Endodermal cell (in vitro differentiated cells): Measurements from ENCODE around the gene GRB10. TPM values are rescaled to one million over a fixed set of nuclear protein-coding genes. Genes with fewer than 3 reads are reported as not detected.

Experiments used
- DNase-seq: peaks from one replicate; pipeline ENCODE4 v3.0.0-alpha.2; 2017
- H3K27ac ChIP-seq: 2 replicates; pipeline ENCODE4 v1.5.1; 2013; ENCODE audit warnings: mild to moderate bottlenecking, low read depth, low read length, moderate library complexity
- H3K27me3 ChIP-seq: 2 replicates; pipeline ENCODE4 v1.6.1; 2013; ENCODE audit warnings: mild to moderate bottlenecking, low read length, moderate library complexity; ENCODE audit not compliant: insufficient read depth, control insufficient read depth, poor library complexity, severe bottlenecking
- H3K36me3 ChIP-seq: 2 replicates; pipeline ENCODE4 v1.7.0; 2013; ENCODE audit warnings: mild to moderate bottlenecking, low read length, moderate library complexity; ENCODE audit not compliant: control insufficient read depth, insufficient read depth
- H3K4me1 ChIP-seq: one replicate; pipeline ENCODE4 v1.7.0; 2013; ENCODE audit warnings: low read length; ENCODE audit not compliant: control insufficient read depth, insufficient read depth
- H3K4me3 ChIP-seq: 2 replicates; pipeline ENCODE4 v1.5.1; 2013; ENCODE audit warnings: mild to moderate bottlenecking, low read length, moderate library complexity
- H3K9ac ChIP-seq: 2 replicates; pipeline ENCODE4 v1.6.1; 2013; ENCODE audit warnings: mild to moderate bottlenecking, low read length, moderate library complexity; ENCODE audit not compliant: poor library complexity, severe bottlenecking; ENCODE audit errors: extremely low read depth
- H3K9me3 ChIP-seq: 2 replicates; pipeline ENCODE4 v1.6.1; 2013; ENCODE audit warnings: mild to moderate bottlenecking, low read length, moderate library complexity; ENCODE audit not compliant: control insufficient read depth
- H3K27ac Mint-ChIP-seq: 2 replicates; pipeline ENCODE4 v1.8.0; 2020; ENCODE audit warnings: mixed read lengths
- H3K27me3 Mint-ChIP-seq: 2 replicates; pipeline ENCODE4 v1.8.0; 2021; ENCODE audit warnings: mild to moderate bottlenecking, mixed read lengths; ENCODE audit not compliant: insufficient read depth
- H3K36me3 Mint-ChIP-seq: 2 replicates; pipeline ENCODE4 v1.8.0; 2020; ENCODE audit warnings: low read depth, mixed read lengths
- H3K4me1 Mint-ChIP-seq: 2 replicates; pipeline ENCODE4 v1.8.0; 2020; ENCODE audit warnings: mixed read lengths
- H3K4me3 Mint-ChIP-seq: 2 replicates; pipeline ENCODE4 v1.8.0; 2020; ENCODE audit warnings: mild to moderate bottlenecking, moderate library complexity, mixed read lengths
- H3K9me3 Mint-ChIP-seq: 2 replicates; pipeline ENCODE4 v1.8.0; 2020; ENCODE audit warnings: mild to moderate bottlenecking, mixed read lengths
- CTCF ChIP-seq: fragments of 200-600 bp; sonication (generic); conservative IDR thresholded peaks from 2 replicates; pipeline ENCODE4 v1.5.0; 2021; ENCODE audit warnings: antibody characterized with exemption, mild to moderate bottlenecking
- WGBS, 2 experiments: methylation state at CpG; one replicate each; pipeline versions ENCODE4 v1.1.5 to v1.1.7; 2013; ENCODE audit warnings: missing lambda C conversion rate in 2 of 2, mixed read lengths in 1 of 2; ENCODE audit not compliant: insufficient coverage in 1 of 2, insufficient read length in 1 of 2; 5-methylcytosine and 5-hydroxymethylcytosine counted together
- total RNA-seq, 2 donors: library from RNA; stranded (reverse); fragmentation: NEBNext Ultra II Directional in 1 of 2; extraction: Animal tissue kit (Norgen Biotek cat#: 25700) in 1 of 2; gene quantifications; 2 replicates in 1 of 2; 3 replicates in 1 of 2; pipeline ENCODE4 v1.2.1, GENCODE V29; 2021

Gene GRB10
- total RNA-seq, 2 donors from 2014 or later = 71.9 to 97.5 TPM

- Histone ChIP-seq H3K4me3 (no peak overlapping the region), H3K27ac (no peak overlapping the region), H3K4me1 (no peaks in the 10 kb centered on the region), H3K27me3 (no peaks in the 10 kb centered on the region), H3K9me3 (no peaks in the 10 kb centered on the region), H3K9ac (no peak overlapping the region), H3K36me3 (peaks cover 57% of the 10 kb centered on the region)
- Mint-ChIP-seq H3K36me3 (peaks cover 26% of the 10 kb centered on the region), H3K27me3 (no peaks in the 10 kb centered on the region), H3K4me1 (no peaks in the 10 kb centered on the region), H3K9me3 (no peaks in the 10 kb centered on the region), H3K27ac (no peak overlapping the region), H3K4me3 (no peak overlapping the region)
- no peak for DNase-seq
- 93 to 97% methylated on average over 4 of the region's 4 CpGs for WGBS, 2 experiments
- no peak for TF ChIP-seq CTCF
Observed at GRCh38 chr7:50684713-50685075, 98.0 kb downstream of the GRB10 start.

- H3K27ac ChIP-seq = no peak overlapping the region
- Mint-ChIP-seq H3K4me3 (no peak overlapping the region), H3K9me3 (no peaks in the 10 kb centered on the region), H3K36me3 (peaks cover 20% of the 10 kb centered on the region), H3K27ac (no peak overlapping the region), H3K27me3 (no peaks in the 10 kb centered on the region), H3K4me1 (peaks cover 4% of the 10 kb centered on the region)
- peaks cover 52% of the 10 kb centered on the region for H3K36me3 ChIP-seq
- TF ChIP-seq CTCF = no peak
- 94% methylated on average over 4 of the region's 5 CpGs; no CpG with 5 or more reads in 1 of the 2 experiments for WGBS, 2 experiments
- H3K9me3 ChIP-seq = no peaks in the 10 kb centered on the region
- no peak overlapping the region for H3K9ac ChIP-seq
- H3K4me3 ChIP-seq = no peak overlapping the region
- H3K4me1 ChIP-seq = no peaks in the 10 kb centered on the region
- H3K27me3 ChIP-seq = no peaks in the 10 kb centered on the region
- DNase-seq = peak; percentile 5
Observed at GRCh38 chr7:50684011-50684712, 98.5 kb downstream of the GRB10 start.

- no peak for DNase-seq
- H3K9ac ChIP-seq = no peak overlapping the region
- H3K4me1 Mint-ChIP-seq = peaks cover 17% of the 10 kb centered on the region
- H3K9me3 ChIP-seq = no peaks in the 10 kb centered on the region
- H3K36me3 ChIP-seq = peaks cover 36% of the 10 kb centered on the region
- TF ChIP-seq CTCF = no peak
- no peaks in the 10 kb centered on the region for H3K27me3 Mint-ChIP-seq
- no peaks in the 10 kb centered on the region for H3K9me3 Mint-ChIP-seq
- peaks cover 11% of the 10 kb centered on the region for H3K36me3 Mint-ChIP-seq
- H3K27ac ChIP-seq = no peak overlapping the region
- peaks cover 10% of the 10 kb centered on the region for H3K4me1 ChIP-seq
- H3K27me3 ChIP-seq = no peaks in the 10 kb centered on the region
- no peak overlapping the region for H3K4me3 ChIP-seq
- no peak overlapping the region for H3K27ac Mint-ChIP-seq
- 100% methylated on average over 1 of the region's 1 CpG; no CpG with 5 or more reads in 1 of the 2 experiments for WGBS, 2 experiments
- no peak overlapping the region for H3K4me3 Mint-ChIP-seq
Observed at GRCh38 chr7:50682573-50682972, 100.1 kb downstream of the GRB10 start.
